Neural progenitor cell (in vitro differentiated cells): Measurements from ENCODE around the gene TMEM139. TPM values are rescaled to one million over a fixed set of nuclear protein-coding genes. Genes with fewer than 3 reads are reported as not detected.

Experiments used
- DNase-seq: peaks from one replicate; pipeline ENCODE4 v3.0.0-alpha.2; 2016; ENCODE audit warnings: low spot score
- H2AFZ ChIP-seq: fragments of 200-600 bp; sonication (generic); replicated peaks from 2 replicates; pipeline ENCODE4 v1.6.1; 2016; ENCODE audit warnings: antibody characterized with exemption
- H3F3A ChIP-seq: fragments of 200-600 bp; sonication (generic); 2 replicates; pipeline ENCODE4 v1.6.1; 2016; ENCODE audit warnings: antibody characterized with exemption, low read depth
- H3K27ac ChIP-seq: fragments of 200-600 bp; sonication (generic); 2 replicates; pipeline ENCODE4 v1.5.1; 2016; ENCODE audit warnings: mild to moderate bottlenecking
- H3K27me3 ChIP-seq: fragments of 200-600 bp; sonication (generic); 2 replicates; pipeline ENCODE4 v1.6.1; 2016; ENCODE audit warnings: mild to moderate bottlenecking, moderate library complexity
- H3K36me3 ChIP-seq: fragments of 200-600 bp; sonication (generic); 2 replicates; pipeline ENCODE4 v1.5.1; 2016
- H3K4me1 ChIP-seq: fragments of 200-600 bp; sonication (generic); 2 replicates; pipeline ENCODE4 v1.6.1; 2016; ENCODE audit warnings: mixed run types
- H3K4me2 ChIP-seq: fragments of 200-600 bp; sonication (generic); 2 replicates; pipeline ENCODE4 v1.6.1; 2016
- H3K4me3 ChIP-seq: fragments of 200-600 bp; sonication (generic); 2 replicates; pipeline ENCODE4 v1.5.1; 2016
- H3K79me2 ChIP-seq: fragments of 200-600 bp; sonication (generic); 2 replicates; pipeline ENCODE4 v1.6.1; 2016; ENCODE audit warnings: low read depth
- H3K9ac ChIP-seq: fragments of 200-600 bp; sonication (generic); 2 replicates; pipeline ENCODE4 v1.6.1; 2016
- H3K9me3 ChIP-seq: fragments of 200-600 bp; sonication (generic); 2 replicates; pipeline ENCODE4 v1.5.1; 2016; ENCODE audit warnings: low read depth
- H4K20me1 ChIP-seq: fragments of 200-600 bp; sonication (generic); 2 replicates; pipeline ENCODE4 v1.6.1; 2016; ENCODE audit warnings: low read depth
- H3K27ac Mint-ChIP-seq: 3 replicates; pipeline ENCODE4 v1.8.0; 2021; ENCODE audit warnings: mixed read lengths
- H3K27me3 Mint-ChIP-seq: 2 replicates; pipeline ENCODE4 v1.8.0; 2022; ENCODE audit warnings: low read depth, mild to moderate bottlenecking, inconsistent platforms, moderate library complexity, mixed read lengths; ENCODE audit not compliant: insufficient read depth
- H3K36me3 Mint-ChIP-seq: 3 replicates; pipeline ENCODE4 v1.8.0; 2021; ENCODE audit warnings: mixed read lengths
- H3K4me1 Mint-ChIP-seq: 3 replicates; pipeline ENCODE4 v1.8.0; 2021; ENCODE audit warnings: mixed read lengths
- H3K4me3 Mint-ChIP-seq: 3 replicates; pipeline ENCODE4 v1.8.0; 2021; ENCODE audit warnings: mild to moderate bottlenecking, moderate library complexity, mixed read lengths
- H3K9me3 Mint-ChIP-seq: 3 replicates; pipeline ENCODE4 v1.8.0; 2020; ENCODE audit warnings: mixed read lengths
- EZH2 ChIP-seq: fragments of 200-600 bp; sonication (generic); IDR thresholded peaks from 2 replicates; pipeline ENCODE4 v1.6.1; 2017; ENCODE audit warnings: antibody characterized with exemption, mild to moderate bottlenecking, moderate library complexity
- EZH2phosphoT487 ChIP-seq: fragments of 200-600 bp; sonication (generic); IDR thresholded peaks from 2 replicates; pipeline ENCODE4 v1.6.1; 2017; ENCODE audit warnings: antibody characterized with exemption
- small RNA-seq: library from RNA; depleted of rRNA; stranded (forward); fragments of <200 nt; gene quantifications from one replicate; pipeline ENCODE3, GENCODE V24; 2015
- total RNA-seq: library from RNA; depleted of rRNA; stranded (reverse); fragments of >200 nt; gene quantifications from 2 replicates; pipeline ENCODE4 v1.2.3, GENCODE V29; 2015; ENCODE audit warnings: low replicate concordance
- TF ChIP-seq, protein P1 (sequence below): fragments of 200-600 bp; sonication (generic); IDR thresholded peaks from 2 replicates; pipeline ENCODE4 v1.5.1; 2017; ENCODE audit warnings: antibody characterized with exemption, mild to moderate bottlenecking

The TMEM139 gene
- total RNA-seq, 1 donor from 2014 or later, result 0.94 TPM

GRCh38 chr7:143337216-143337615 lies 52.5 kb downstream of the TMEM139 start:
- Histone ChIP-seq H3K4me2 (no peak overlapping the region), H2AFZ (no peak overlapping the region), H3K36me3 (no peaks in the 10 kb centered on the region), H3K27ac (no peak overlapping the region), H4K20me1 (no peaks in the 10 kb centered on the region), H3K4me3 (no peak overlapping the region), H3K79me2 (no peaks in the 10 kb centered on the region), H3K9me3 (no peaks in the 10 kb centered on the region), H3F3A (no peaks in the 10 kb centered on the region), H3K4me1 (no peaks in the 10 kb centered on the region), H3K9ac (no peak overlapping the region), H3K27me3 (no peaks in the 10 kb centered on the region)
- H3K27ac Mint-ChIP-seq, result no peak overlapping the region
- H3K27me3 Mint-ChIP-seq, result no peaks in the 10 kb centered on the region
- no peak for DNase-seq
- H3K9me3 Mint-ChIP-seq, result no peaks in the 10 kb centered on the region
- TF ChIP-seq EZH2phosphoT487, result no peak
- no peak for TF ChIP-seq EZH2
- TF ChIP-seq, protein P1, sequence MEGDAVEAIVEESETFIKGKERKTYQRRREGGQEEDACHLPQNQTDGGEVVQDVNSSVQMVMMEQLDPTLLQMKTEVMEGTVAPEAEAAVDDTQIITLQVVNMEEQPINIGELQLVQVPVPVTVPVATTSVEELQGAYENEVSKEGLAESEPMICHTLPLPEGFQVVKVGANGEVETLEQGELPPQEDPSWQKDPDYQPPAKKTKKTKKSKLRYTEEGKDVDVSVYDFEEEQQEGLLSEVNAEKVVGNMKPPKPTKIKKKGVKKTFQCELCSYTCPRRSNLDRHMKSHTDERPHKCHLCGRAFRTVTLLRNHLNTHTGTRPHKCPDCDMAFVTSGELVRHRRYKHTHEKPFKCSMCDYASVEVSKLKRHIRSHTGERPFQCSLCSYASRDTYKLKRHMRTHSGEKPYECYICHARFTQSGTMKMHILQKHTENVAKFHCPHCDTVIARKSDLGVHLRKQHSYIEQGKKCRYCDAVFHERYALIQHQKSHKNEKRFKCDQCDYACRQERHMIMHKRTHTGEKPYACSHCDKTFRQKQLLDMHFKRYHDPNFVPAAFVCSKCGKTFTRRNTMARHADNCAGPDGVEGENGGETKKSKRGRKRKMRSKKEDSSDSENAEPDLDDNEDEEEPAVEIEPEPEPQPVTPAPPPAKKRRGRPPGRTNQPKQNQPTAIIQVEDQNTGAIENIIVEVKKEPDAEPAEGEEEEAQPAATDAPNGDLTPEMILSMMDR, result no peak
- H3K4me1 Mint-ChIP-seq, result no peaks in the 10 kb centered on the region
- H3K4me3 Mint-ChIP-seq, result no peak overlapping the region
- no peaks in the 10 kb centered on the region for H3K36me3 Mint-ChIP-seq

Small RNA genes lying within 50 kb of the gene (small RNA-seq; reads per million reads assigned to genes)
- gene RN7SL481P (not detected), gene RN7SL535P (not detected)

Other genes starting within 250 kb of the TMEM139 start
- gene OR6V1, start 232.6 kb upstream of the TMEM139 start, total RNA-seq, result not detected in 2 replicates
- gene PIP, start 152.9 kb upstream of the TMEM139 start, total RNA-seq, result not detected in 2 replicates
- not detected in 2 replicates for gene TAS2R39, start 101.5 kb upstream of the TMEM139 start, total RNA-seq
- gene TAS2R40, start 62.9 kb upstream of the TMEM139 start, total RNA-seq, result not detected in 2 replicates
- gene GSTK1, start 21.5 kb upstream of the TMEM139 start, total RNA-seq, result 45.3 and 61.6 TPM in 2 replicates
- 21.0 and 39.8 TPM in 2 replicates for gene CASP2, start 3.4 kb downstream of the TMEM139 start, total RNA-seq
- not detected in 2 replicates for gene CLCN1, start 31.2 kb downstream of the TMEM139 start, total RNA-seq
- 20.1 and 46.5 TPM in 2 replicates for gene FAM131B, start 77.8 kb downstream of the TMEM139 start, total RNA-seq
- gene ZYX, start 96.4 kb downstream of the TMEM139 start, total RNA-seq, result 5.2 and 21.5 TPM in 2 replicates
- 4.1 and 6.0 TPM in 2 replicates for gene EPHA1, start 123.9 kb downstream of the TMEM139 start, total RNA-seq
- not detected in 2 replicates for gene TAS2R60, start 158.5 kb downstream of the TMEM139 start, total RNA-seq
- not detected in 2 replicates for gene TAS2R41, start 192.9 kb downstream of the TMEM139 start, total RNA-seq